GM18867 (cell line): Measurements from ENCODE around the gene QRFPR.
"Not testable (repeated sequence)": the region's sequence is repeated elsewhere in the genome, so short reads cannot be mapped to it uniquely, and the experiment has no call there.

Experiments
- ATAC-seq: cut with Tn5 transposase; IDR thresholded peaks from one replicate; pipeline ENCODE4 v1.9.1; 2021; ENCODE audit warnings: mild to moderate bottlenecking, moderate library complexity; ENCODE audit not compliant: unreplicated experiment

Gene QRFPR

DNA sequence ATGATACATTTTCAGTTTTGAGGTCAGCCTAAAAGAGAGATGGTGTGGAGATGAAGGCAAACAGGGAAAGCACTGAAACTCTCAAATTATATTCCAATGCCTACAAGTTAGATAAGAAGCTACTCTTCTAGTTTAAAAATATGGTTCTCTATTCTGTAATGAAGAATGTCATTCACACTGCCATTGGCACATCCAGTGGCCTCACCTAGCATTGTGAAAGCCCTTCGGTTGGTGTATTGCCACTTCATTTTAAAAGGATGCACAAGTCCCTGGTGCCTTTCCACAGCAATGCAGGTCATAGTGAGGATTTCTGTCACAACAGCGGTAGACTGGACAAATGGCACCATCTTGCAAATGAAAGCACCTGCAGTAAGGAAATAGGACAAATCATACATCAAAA is 40.6 kb downstream of the QRFPR start:
- no peak for ATAC-seq

DNA sequence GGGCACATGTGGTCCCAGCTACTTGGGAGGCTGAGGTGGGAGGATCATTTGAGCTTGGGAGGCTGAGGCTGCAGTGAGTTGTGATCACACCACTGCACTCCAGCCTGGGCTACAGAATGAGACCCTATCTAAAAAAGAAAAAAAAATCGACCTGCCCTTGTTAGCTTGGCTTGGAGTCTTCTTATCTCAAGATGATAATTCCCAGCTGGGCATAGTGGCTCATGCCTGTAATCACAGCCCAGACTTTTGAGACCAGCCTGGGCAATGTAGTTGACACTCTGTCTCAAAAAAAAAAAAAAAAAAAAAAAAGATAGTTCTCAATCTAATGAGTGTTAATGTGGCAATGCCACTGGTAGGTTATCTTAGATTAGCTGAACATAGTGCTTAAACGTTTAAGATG is 41.0 kb downstream of the QRFPR start:
- no peak for ATAC-seq

DNA sequence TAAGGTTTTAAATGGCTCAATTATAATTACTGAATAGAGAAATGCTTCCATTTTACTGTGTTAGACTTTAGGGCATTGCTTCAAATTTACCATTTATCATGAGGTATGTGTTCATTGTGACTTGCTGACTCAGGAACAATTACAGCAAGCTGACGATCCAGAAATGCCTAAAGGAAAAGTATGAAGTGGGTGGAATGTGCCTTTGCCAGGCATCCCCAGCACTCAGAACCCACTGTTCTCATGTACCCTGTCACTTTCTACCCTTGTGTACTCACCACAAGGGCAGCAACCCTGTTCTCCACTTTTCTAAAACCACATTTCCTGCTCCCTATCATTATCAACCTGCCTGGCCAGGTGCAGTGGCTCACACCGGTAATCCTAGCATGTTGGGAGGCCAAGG is 41.5 kb downstream of the QRFPR start:
- no peak for ATAC-seq

DNA sequence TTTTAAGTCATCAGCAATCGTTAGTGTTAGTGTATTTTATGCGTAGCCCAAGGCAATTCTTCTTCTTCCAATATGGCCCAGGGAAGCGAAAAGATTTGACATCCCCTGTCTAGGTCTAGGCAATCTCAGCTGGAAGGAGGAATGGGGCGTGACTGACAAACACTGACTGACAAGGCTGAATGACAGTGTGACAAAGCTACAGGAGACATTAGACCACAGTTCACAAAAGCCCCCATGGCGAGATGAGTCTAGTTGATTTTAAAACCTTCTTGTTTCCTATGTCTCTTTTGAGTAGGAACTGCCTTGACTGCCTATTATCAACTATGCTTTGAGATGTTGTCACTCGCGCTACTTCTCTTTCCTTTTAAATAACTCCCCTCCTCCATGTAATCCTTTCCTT is 42.3 kb downstream of the QRFPR start:
- ATAC-seq, result no peak

DNA sequence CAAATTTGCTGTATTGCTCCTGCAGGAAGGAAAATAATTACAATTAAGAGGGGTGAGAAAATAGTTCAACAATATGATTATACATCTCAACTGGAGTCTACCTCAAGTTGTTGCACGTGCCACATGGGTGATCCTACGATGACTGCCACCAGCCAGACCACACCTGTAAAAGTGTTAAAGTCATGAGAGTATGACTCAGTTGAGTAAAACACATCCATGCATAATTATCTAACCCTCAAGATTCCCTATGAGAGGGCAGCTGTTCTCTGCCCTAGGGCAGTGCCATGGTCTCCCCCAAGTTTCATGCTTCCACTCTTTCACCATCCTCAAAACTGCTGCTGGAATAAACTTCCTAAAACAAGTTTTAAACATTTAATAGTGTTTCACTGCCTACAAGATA is 44.1 kb downstream of the QRFPR start:
- ATAC-seq, result no peak

DNA sequence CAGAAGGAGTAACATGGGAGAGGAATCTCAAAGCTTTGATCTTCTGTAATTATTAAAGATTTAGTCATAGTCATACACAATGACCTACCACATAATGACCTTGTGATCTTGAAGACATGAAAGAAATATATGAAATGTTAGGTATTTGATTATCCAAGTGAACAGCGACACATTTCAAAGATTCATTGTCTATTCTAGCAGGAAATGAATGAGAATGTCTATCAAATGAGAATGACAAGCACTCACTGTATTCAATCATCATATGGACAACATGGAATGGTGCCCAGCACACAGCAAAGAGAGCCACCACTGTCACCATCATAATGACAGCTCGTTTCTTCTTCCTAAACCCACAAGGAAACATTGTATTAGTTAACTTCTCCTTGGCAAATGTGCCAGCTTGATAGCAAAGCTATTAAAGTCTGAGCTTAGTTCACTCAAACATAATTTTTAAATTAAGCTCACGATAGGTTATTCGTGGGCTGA is 50.6 kb downstream of the QRFPR start:
- ATAC-seq, result no peak

DNA sequence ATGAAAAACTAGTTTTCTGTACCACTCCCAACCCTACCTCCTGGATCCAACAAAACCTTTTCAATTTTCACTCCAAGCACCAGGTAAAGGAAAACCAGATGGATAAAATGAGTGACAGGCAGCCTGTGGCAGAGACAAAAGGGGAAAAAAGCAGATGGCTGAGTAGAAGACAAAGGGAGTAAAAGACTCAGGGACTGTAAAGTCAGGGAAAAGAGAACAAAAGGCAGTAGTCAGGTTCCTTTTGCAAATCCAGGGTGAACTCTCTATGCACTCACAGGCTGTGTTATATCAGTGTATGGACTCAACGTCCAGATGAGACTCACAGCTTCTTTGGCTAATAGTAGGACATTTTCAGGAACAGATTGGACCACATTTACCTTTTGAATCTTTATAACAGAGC is 54.2 kb downstream of the QRFPR start:
- no peak for ATAC-seq

DNA sequence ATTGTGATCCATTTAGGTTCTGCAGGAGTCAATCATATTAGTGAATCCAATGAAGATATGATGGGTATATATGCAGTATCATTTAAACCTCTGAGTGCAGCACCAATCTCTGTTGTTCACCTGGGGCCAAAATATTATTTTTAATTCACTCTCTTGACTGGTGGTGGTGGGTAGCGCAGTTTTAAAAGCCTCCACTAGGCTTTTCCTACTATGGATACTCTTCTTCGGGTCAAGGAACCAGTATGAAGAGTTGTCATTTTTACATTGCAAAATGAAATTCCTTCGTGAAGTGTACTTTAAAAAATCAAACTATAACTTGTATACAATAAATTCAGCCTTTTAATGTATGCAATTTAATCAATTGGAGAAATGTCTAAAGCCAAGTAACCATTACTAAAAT is 56.5 kb downstream of the QRFPR start:
- no peak for ATAC-seq

DNA sequence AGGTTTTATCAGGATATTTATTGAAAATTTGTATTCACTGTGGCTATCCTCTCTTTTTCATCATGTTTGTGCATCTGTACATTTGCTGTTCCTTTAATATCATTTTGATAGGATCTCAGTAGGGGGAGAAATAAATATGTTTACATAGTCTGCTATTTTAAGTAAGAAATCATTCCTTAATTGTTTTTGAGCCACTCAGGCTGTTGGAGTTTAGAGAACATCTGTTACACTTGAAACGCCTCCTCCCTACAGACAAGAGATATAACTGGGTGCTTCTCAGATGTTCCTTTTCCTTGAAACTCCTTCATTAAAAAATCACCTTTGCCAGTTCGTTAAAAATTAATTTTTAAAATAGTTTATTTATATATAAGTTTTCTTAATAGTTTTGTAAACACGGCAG is 59.4 kb downstream of the QRFPR start:
- no peak for ATAC-seq

DNA sequence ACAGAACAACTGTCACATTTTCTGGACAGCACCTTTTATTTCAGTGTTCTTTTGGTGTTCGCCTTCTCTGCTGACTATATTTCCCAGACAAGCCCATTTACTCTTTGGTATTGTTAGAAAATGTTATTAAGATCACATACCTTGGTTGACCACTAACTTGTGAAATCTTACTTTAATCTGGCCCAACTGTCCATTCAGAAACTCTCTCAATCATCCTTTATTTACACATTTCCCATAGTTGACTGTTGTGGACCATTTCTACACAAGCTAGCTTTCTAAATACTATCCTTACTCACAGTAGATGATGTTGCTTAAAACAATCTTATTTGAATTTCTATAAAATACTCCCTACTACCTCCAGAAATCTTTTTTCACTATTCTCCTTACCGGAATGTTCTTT is 64.7 kb downstream of the QRFPR start:
- no peak for ATAC-seq

DNA sequence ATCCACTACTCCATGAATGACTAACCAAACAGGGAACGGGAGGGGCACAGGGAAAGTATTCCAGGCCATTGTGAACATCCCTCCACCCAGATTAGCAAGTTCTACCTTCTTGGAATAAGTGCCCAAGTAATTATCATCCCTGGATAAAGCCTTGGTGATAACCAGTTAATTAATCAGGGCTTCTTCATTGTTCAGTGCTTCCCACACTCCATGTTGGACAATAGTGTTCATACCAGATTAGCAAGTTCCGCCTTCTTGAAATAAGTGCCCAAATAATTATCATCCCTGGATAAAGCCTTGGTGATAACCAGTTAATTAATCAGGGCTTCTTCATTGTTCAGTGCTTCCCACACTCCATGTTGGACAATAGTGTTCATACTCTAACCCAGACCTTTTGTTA is 67.4 kb downstream of the QRFPR start:
- not testable (repeated sequence) for ATAC-seq

DNA sequence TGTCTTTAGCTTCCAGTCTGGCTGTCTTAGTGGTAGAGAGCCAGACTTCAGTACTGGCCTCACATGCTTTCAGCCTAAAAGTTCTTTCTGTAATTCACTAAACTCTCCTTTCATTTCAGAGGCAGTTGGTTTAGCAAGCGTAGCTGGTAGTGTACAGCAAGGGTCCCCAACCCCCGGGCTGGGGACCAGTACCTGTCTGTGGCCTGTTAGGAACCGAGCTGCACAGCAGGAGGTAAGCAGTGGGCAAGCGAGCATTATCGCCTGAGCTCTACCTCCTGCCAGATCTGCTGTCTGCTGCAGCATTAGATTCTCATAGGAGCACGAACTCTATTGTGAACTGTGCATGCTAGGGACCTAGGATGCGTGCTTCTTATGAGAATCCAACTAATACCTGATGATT is 72.0 kb downstream of the QRFPR start:
- no peak for ATAC-seq

DNA sequence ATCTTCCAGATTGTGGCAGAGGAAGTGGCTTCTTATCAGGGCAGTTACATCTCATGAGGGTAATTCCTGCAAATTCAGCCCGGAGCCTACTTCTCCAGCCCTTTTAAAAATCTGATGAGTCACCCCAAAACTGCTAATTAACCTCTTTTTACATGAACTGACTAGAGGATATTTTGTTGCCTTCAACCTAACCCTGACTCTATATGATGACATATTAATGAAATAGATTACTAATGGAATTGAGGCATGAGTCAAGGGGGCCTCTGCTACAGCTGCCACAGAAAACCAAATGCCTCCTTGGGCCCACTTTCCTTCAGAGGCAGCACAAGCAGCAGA is 72.5 kb downstream of the QRFPR start:
- ATAC-seq, result no peak

DNA sequence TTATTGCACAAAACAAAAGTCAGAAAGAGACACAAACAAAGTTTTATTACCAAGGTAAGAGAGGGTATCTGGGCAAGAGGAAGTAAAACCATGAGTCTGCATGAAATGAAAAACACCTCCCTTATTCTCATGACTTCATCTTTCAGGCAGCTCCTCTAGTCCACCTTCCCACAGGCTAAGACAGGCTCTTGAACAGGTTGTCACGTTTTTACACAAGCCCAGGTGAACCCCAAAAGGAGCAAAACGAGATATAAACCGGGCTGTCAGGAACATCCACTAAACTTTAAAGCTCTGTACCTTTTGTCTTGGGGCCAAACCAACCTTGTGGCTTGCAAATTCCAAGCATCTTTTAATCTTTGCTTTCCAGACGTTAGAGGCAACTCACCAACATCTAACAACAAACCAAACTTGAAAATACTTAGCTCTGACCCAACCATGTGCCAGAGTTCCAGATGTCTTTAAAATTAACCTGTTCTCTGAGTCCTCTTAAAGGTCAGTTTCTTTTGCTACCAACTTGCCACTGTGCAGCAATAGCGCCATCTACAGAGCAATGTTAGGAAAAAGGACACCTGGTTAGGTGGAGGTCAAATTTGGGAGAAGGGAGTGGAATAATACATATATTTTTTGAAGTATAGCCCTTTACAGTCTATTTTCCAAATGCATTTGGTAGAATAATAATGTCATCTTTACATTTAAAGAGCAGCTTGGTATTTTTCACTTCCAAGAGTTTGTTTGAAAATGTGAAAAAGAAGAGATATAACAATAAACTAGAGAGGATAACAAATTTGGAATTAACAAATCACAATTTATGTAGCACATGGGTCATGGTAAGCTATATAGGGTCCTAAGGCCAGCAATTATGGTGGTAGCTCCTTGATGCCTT is 73.1 kb downstream of the QRFPR start:
- peak; percentile 95 for ATAC-seq

DNA sequence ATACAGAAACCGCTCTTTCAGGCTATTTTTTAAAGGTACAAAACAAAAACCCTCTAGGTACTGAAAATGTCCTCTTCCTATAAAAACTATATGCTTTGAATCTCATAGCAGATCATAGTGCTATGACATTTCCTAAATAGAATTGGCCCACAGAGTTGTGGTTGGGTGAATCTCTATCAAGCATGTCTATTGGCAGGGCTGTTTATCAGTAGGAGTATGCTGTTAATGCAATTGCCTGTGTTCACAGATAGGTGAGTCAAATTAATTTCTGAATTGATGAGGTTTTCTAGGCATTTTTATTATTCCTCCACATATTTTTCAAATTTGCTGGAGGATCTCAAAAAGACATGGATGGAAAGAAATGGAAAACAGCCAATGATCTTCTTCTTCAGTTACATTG is 73.9 kb downstream of the QRFPR start:
- ATAC-seq, result no peak

DNA sequence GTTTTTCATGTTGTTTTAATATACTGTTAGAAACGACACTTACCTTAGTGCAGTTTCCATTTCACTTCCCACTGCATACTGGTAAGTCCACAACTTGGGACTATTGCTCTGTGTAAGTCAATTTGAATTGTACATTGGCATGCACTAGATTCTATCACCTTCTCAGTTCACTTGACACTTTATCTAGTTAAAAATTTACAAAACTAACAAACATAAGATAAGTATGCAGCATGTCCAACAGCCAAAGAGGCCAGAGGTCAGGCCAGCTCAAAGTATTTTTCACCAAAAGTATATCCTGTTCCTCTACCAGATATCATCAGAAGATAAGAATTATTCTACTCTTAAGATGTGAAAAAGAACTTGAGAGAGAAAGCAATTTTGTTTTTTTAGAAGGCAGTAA is 75.9 kb downstream of the QRFPR start:
- peak; percentile 35 for ATAC-seq

DNA sequence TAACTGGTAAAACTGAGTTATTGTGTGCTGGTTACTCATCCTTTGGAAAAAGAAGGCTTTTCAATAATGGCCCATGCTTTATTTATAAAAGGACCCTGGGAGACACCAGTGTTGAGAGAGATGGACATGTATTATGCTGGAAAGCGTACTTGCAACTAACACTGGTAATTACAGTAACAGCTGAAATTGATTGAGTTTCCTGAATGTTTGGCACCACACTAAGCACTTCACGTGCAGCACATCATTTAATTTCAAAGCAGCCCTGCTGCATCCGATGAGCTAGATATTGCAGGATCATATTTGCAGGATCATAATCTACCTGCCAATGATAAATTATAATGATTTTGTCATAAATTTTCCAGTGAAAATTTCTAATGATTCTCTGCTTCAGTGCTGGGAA is 81.5 kb downstream of the QRFPR start:
- ATAC-seq, result no peak

DNA sequence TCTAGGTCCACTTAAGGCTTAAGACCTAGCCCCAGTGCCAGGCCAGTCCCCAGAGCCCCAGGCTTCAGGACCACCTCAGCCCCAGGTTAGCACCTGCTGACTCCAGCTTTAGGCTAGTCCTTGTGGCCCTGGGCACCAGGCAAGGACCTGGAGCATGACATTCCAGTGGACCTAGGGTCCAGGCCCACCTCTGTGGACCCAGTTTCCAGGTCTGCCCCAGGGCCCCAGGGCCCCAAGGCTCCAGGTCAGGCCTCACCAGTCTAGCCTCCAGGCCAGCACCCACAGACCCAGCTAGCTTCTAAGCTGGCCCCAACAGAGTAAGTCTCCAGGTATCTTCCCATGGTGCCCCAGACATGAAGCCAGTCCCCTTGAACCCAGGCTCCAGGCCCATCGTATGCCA is 97.5 kb downstream of the QRFPR start:
- ATAC-seq, result no peak

DNA sequence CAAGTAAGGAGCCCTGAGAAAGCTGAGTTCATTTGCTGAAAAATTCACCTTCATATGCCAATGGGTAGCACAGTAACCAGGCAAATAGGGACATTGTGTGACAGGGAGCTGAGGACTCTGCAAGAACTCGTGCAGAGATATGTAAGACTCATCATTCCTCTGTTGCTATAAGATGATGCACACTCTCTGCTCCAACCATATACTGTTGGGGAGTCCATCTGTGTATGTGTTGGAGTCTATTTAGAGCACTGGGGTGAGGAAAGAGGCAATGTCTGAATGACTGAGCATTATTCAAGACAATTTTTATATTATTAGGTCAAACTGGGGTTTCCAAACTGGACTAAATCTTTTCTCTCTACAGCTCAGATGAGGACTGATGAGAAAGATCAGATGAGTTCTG is 100.4 kb downstream of the QRFPR start:
- no peak for ATAC-seq

DNA sequence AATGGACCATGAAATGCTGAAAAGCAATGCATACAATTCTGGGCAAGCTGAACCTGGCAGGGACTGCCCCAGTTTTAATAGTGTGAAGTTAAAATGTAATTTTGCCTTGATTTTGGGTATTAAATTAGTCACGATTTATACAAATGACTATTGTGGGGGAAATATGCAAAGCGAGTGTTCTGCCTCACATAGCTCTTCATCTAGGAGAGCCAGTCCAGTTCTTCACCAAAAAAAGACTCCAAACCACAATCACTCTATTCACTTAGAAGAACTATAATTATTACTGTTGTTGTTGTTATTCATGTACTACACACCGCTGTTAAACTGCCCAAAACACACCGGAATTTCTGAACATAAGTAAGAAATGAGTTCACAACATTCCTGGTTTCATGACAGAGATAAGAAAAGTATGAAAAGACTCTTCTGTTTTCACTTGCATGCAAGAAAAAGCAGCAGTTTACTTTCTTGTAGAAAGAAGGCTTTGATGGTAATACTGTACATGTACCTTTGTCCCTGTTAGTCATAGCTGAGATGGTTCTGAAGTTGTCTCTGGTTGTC is 101.9 kb downstream of the QRFPR start:
- ATAC-seq, result peak; percentile 86
